Activated CD8-positive, alpha-beta memory T cell treated with anti-CD3 and anti-CD28 coated beads for 48 hours (primary cell): ENCODE data around the gene UBR3.
A peak's percentile ranks its signal among the peaks of the same experiment; 100 is the strongest.
"Not testable (repeated sequence)": the region's sequence is repeated elsewhere in the genome, so short reads cannot be mapped to it uniquely, and the experiment has no call there.

ENCODE experiments used
- DNase-seq, 3 experiments: peaks; one replicate each; pipeline ENCODE4 v3.0.0-alpha.2; 2020; ENCODE audit warnings: low read depth in 2 of 3, low spot score in 2 of 3

The UBR3 gene, protein sequence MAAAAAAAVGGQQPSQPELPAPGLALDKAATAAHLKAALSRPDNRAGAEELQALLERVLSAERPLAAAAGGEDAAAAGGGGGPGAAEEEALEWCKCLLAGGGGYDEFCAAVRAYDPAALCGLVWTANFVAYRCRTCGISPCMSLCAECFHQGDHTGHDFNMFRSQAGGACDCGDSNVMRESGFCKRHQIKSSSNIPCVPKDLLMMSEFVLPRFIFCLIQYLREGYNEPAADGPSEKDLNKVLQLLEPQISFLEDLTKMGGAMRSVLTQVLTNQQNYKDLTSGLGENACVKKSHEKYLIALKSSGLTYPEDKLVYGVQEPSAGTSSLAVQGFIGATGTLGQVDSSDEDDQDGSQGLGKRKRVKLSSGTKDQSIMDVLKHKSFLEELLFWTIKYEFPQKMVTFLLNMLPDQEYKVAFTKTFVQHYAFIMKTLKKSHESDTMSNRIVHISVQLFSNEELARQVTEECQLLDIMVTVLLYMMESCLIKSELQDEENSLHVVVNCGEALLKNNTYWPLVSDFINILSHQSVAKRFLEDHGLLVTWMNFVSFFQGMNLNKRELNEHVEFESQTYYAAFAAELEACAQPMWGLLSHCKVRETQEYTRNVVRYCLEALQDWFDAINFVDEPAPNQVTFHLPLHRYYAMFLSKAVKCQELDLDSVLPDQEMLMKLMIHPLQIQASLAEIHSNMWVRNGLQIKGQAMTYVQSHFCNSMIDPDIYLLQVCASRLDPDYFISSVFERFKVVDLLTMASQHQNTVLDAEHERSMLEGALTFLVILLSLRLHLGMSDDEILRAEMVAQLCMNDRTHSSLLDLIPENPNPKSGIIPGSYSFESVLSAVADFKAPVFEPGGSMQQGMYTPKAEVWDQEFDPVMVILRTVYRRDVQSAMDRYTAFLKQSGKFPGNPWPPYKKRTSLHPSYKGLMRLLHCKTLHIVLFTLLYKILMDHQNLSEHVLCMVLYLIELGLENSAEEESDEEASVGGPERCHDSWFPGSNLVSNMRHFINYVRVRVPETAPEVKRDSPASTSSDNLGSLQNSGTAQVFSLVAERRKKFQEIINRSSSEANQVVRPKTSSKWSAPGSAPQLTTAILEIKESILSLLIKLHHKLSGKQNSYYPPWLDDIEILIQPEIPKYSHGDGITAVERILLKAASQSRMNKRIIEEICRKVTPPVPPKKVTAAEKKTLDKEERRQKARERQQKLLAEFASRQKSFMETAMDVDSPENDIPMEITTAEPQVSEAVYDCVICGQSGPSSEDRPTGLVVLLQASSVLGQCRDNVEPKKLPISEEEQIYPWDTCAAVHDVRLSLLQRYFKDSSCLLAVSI (N-terminal part only)

DNA sequence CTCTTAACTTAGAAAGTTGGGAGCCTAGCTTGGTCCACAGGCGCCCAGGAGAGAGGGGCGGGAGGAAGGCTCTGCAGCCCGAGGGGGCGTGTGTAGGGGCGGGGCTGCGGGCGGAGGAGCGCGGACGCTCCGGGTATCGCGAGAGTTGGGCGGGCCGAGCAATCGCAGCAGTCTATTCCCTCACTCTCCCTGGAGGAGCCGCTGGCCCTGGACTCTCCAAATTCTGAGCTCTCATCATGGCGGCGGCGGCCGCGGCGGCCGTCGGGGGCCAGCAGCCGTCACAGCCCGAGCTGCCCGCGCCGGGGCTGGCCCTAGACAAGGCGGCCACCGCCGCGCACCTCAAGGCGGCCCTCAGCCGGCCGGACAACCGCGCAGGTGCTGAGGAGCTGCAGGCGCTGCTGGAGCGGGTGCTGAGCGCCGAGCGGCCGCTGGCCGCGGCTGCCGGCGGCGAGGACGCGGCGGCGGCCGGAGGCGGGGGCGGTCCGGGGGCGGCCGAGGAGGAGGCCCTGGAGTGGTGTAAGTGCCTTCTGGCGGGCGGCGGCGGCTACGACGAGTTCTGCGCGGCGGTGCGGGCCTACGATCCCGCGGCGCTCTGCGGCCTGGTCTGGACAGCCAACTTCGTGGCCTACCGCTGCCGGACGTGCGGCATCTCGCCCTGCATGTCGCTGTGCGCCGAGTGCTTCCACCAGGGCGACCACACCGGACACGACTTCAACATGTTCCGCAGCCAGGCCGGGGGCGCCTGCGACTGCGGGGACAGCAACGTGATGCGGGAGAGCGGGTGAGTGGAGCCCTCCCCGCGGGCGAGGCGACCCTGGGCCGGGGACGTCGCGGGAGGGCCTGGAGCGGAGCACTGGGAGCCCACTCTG lies at the start of gene UBR3:
UBR3 (plus strand) TSS at position 183 of the 869 bp plus-strand sequence; CDS start at position 237, 54 bp downstream.
- peak; percentile 65 to 71 (median 69) for DNase-seq

DNA sequence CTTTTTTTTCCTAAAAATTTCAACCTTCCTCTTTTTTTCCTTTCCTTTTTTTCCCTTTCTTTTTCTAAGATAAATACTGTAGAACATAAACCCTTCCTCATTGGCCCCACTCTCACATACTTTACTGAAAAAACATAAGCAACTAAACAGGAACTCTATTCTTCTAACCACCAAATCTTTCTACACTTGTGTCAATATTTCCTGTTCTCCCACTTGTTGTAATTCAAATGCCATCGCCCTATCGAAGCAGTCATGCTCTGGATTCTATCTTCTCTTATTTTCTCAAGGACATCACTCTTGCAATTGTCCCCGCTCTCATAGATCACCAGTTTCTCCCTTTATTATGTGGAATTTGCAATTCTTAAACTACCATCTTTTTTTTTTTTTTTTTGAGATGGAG lies 48.8 kb upstream of the UBR3 start:
- no peak for DNase-seq

DNA sequence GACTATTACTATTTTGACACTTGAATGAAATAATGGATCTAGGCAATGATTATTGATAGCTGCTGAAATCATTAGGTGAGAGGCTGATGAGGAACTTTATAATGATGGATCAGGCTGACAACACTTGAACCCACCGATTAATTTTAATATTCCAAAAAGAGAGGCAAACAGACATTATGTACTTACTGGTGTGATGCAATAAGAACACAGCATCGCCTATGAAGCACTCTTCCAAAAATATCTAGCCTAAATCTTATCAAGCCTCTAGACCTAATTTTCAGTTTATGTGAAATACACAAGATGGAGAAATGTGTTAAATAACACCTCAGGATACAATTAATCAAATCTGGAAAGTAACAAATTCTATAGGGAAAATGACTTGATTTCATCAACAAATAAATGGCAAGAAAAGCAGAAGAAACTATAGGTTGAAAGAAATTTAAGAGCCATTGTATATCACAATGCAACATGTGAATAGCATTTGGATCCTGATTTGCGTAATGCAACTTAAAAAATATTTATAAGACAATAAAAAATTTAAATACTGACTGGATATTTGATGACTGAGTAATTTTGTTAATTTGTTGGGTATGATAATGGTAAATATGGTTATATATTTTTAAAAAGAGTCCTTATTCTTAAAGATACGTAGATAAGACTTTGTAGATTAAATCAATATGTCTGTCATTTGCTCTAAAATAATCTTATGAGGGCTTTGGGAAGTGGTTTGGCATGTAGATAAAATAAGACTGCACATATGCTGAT lies 45.8 kb upstream of the UBR3 start:
- no peak for DNase-seq

DNA sequence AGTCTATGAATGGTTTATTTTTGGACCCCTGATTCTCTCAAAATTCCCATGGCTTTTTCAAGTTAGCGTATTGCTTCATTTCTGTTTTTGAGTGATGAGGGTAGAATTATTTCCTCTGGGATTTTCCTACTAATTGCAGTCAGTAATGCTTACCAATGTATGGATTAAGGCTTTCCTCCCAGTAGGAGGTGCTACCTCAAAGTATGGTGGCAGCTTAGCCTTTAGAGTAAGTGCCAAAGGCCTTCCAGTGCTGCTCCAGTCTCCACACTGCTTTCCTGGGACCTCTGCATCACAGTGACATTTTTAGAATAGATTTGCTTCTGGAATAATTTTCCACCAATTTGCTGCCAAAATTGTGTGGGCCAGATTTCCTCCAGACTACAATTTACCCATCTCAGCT lies 44.7 kb upstream of the UBR3 start:
- no peak for DNase-seq

DNA sequence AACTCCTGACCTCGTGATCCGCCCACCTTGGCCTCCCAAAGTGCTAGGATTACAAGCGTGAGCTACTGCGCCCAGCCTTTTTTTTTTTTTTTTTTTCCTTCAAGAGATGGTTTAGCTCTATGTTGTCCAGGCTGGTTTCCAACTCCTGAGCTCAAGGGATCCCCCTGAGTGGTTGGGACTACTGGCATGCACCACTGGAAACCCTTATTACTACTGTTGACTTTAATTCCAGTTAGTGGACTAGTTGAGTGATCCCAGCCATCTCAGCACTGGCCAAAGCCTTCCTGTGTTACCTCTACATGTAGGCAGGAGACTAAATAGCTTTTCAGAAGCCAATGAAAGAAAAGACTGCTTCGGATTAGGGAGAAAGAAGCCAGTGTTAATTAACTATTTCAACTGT lies 36.7 kb upstream of the UBR3 start:
- no peak for DNase-seq

DNA sequence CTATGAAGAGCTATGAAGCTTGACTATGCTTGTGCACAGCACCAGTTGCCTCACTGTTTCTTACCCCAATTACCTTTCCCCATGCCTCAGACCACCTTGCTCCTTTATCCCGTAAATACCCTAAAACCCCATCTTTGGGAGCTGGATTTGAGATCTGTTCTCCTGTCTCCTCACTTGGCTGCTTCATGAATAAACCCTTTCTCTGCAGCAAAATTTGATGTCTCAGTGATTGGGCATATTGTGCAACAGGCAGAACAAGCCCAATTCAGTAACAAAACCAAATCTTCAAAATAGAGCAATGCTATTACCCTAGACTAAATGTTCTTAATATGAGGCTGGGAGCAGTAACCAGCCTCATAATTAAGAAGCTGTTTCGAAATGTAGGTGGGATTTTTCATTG lies 32.1 kb upstream of the UBR3 start:
- no peak for DNase-seq

DNA sequence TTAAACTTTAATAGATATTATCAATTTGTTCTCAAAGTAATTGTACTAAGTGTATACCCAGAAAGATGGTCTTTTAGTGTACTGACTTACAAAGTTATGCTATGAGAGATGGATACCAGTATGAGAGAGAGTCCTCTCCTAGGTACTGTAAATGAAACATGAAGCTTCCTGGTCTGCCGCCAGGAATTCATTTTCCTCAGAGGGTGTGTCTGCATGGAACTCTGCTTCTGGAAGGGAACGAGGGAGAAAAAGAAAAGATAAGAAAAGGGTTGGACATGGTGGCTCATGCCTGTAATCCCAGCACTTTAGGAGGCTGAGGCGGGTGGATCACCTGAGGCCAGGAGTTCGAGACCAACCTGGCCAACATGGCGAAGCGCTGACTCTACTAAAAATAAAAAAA lies 30.8 kb upstream of the UBR3 start:
- no peak for DNase-seq

DNA sequence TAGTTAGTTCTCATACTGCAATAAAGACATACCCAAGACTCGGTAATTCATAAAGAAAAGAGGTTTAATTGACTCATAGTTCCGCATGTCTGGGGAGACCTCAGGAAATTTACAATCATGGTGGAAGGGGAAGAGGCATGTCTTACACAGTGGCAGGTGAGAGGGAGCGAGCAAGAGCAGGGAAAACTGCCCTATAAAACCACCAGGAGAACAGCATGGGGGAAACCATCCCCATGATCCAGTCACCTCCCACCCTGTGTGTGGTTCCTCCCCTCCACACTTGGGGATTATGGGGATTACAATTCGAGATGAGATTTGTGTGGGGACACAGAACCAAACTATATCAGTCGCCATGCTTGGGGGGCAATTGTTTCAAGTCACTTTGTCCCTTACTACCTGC lies 29.7 kb upstream of the UBR3 start:
- no peak for DNase-seq

DNA sequence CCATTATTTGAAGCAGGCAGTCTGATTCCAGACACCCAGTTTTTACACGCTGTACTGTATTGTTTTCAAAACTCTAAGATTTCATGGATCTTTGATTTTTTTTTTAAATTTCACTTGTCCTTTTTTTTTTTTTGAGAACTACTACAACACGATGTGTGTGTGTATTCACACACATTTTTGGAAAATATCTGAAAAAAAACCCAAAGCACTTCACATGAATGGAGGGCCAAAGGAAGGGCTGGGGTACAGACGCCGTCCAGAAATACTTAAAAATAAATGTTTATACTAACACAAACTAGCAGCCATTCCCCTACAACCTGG lies 28.9 kb upstream of the UBR3 start:
- DNase-seq = no peak

DNA sequence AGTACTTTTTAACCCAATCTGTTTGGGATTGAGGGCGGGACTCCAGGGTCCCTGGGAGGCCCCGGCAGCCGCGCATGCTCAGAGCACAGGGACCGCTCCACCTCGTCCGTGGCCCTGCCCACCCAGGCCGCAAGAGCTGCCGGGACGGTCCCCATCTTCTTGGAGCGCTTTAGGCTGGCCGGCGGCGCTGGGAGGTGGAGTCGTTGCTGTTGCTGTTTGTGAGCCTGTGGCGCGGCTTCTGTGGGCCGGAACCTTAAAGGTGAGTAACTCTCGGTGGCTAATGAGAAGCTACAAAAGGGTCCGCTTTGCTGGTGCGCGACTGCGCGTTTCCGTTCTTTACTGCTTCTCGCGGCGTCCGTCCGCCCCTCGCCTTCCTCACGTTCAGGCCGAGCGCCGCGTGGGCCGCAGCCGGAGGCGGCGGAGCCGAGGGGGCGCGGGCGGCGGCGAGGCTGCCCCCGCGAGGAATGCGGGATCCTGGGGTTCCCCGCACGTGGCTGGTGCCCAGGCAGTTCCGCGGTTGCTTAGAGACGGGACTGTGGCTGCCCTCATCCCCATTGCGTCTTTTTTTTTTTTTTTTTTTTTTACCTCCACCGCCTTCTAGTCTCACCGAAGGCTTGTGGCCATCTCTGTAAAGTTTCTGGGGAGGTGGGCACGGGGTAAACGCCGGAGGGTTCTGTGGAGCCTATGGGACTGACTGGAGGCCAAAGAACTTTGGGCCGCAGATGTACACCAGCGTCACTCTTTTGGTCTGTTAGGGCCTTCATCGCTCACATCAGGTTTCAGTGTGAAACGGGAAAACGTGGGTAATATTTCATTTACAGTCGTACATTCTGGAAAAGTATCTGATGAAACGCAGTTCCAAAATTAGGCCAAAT lies 28.3 kb upstream of the UBR3 start, which contains the start of gene SSB:
SSB (plus strand) TSS at position 154 of the 875 bp plus-strand sequence. CDS start 2,090 bp downstream, outside the sequence.
- peak; percentile 81 to 92 (median 89) for DNase-seq

DNA sequence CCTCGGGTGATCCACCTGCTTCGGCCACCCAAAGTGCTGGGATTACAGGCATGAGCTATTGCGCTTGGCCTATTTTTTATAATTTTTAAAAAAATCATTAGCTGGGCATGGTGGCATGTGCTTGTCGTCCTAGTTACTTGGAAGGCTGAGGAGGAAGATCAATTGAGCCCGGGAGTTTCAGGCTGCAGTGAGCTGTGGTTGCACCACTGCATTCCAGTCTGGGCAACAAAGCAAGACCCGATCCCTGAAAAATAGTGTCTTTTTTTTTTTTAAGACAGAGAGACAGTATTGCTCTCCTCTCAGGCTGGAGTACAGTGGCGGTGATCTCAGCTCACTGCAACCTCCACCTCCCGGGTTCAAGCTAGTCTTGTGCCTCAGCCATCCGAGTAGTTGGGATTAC lies 23.8 kb upstream of the UBR3 start:
- DNase-seq = no peak

DNA sequence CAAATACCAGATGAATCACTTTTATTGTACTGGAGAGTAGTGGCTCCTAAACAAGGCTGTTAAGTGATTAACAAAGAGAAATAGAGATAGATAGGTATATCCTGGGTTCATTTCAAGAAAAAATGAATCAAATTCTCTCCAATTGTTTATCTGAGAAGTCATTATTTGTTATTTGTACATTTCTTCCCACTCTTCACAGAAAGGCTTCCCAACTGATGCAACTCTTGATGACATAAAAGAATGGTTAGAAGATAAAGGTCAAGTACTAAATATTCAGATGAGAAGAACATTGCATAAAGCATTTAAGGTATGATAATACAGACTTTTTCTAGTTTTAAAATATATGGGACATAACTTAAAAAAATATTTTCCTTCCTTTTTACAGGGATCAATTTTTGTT lies 20.7 kb upstream of the UBR3 start:
- no peak for DNase-seq

DNA sequence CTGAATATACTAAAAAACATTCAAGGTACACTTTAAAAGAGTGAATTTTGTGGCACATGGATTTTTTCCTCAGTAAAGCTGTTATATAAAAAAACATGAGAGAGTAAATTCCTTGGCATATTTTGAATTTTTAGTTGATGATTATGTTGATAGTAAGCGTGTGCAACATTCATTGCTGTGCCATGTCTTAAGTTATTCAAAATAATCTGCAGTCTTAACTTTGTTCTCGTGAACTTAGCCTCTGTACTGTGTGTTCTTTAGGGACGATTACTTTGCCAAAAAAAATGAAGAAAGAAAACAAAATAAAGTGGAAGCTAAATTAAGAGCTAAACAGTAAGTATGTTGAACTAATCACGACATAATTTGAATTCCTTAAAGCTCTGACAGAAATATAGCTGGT lies 19.0 kb upstream of the UBR3 start:
- DNase-seq = no peak

DNA sequence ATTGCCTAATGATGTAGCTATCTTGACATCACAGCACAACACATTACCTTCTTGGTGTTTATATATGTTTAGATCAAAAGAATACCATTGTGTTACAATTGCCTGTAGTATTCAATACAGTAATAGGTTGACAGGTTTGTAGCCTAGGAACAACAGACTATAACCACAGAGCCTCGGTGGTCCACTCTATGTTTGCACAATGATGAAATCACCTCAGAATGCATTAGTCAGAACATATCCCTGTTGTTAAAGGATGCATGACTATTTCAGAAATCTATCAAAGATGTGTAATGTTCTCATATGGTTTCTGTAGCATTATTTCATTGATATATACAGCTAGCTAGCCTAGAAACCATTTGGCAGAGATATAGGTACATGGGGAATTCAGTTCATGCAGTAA lies 11.4 kb upstream of the UBR3 start:
- DNase-seq = no peak

DNA sequence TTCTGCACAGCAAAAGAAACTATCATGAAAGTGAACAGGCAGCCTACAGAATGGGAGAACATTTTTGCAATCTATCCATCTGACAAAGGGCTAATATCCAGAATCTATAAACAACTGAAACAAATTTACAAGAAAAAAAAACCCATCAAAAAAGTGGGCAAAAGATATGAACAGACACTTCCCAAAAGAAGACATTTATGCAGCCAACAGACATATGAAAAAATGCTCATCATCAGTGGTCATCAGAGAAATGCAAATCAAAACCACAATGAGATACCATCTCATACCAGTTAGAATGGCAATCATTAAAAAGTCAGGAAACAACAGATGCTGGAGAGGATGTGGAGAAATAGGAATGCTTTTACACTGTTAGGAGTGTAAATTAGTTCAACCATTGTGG lies 10.3 kb upstream of the UBR3 start:
- not testable (repeated sequence) for DNase-seq

DNA sequence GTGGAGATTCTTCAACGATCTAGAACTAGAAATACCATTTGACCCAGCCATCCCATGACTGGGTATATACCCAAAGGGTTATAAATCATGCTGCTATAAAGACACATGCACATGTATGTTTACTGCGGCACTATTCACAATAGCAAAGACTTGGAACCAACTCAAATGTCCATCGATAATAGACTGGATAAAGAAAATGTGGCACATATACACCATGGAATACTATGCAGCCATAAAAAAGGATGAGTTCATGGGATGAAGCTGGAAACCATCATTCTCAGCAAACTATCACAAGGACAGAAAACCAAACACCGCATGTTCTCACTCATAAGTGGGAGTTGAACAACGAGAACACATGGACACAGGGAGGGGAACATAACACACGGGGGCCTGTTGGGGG lies 9.9 kb upstream of the UBR3 start:
- DNase-seq = not testable (repeated sequence)

DNA sequence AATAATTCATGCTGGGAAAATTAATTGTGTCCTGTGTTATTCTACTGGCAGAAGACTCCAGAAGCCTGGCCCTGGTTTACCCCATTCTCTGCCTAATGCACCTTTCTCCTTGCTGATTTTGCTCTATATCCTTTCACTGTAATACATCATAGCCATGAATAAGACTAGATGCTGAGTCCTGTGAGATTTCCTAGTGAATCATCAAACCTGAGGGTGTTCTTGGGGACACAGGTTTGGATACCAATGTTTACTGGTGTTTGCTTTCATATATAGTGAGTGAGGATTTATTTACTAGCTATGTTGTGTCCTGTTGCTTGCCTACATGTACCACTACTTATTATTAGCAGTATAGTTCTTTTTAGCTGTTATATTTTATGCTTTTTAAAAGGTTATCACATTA lies 9.0 kb upstream of the UBR3 start:
- no peak for DNase-seq

DNA sequence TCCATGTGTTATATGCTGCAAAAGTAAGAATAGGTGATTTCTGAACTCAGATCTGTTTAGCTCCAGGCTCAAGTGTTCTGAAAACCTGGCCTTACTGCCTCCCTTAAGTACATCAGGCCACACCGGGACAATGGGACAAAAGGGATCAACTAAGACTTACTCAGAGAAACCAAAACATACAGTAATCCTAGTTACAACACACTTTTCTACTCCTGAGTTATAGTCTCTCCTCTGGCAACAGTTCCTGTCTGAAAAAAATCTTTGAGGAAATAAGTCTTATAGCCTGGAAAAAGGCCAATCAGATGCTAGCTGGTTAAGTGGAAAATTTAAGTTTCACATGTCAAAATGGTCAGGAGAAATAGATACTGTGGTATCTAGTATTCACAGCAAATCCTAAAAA lies 8.1 kb upstream of the UBR3 start:
- DNase-seq = no peak

DNA sequence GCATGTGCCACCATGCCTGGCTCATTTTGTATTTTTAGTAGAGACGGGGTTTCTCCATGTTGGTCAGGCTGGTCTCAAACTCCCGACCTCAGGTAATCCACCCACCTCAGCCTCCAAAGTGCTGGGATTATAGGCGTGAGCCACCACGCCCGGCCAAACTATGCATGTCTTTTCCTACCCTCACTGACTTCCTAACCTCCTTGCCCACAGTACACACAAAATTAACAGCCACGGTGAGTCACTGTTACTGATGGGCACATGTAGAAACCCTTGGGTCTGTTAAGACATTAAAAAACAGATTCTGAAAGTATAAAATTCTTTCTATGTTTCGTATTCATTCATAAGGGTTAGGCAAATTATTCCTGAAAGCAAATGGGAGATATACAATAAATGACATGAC lies 7.2 kb upstream of the UBR3 start:
- DNase-seq = not testable (repeated sequence)
